ELR (cell line): ENCODE data around the gene MSH4.
"Not testable (repeated sequence)": the region's sequence is repeated elsewhere in the genome, so short reads cannot be mapped to it uniquely, and the experiment has no call there.

ENCODE experiments used
- DNase-seq: peaks from one replicate; pipeline ENCODE4 v3.0.0-alpha.2; 2015; ENCODE audit warnings: low read depth

The MSH4 gene

DNA sequence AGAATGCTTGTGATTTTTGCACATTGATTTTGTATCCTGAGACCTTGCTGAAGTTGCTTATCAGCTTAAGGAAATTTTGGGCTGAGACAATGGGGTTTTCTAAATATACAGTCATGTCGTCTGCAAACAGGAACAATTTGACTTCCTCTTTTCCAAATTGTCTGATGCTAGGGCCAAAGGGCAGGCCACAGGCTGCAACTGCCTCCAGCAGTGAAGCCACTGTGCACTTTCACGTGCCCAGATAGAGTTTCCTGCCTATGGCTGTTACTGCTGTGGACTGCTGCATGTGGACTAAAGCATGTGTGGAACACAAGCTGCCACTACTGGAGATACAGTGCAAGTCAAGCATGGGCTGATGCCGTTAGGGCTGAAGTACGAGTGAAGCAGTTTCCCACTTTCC, 146.4 kb downstream of the MSH4 start:
- DNase-seq = not testable (repeated sequence)

DNA sequence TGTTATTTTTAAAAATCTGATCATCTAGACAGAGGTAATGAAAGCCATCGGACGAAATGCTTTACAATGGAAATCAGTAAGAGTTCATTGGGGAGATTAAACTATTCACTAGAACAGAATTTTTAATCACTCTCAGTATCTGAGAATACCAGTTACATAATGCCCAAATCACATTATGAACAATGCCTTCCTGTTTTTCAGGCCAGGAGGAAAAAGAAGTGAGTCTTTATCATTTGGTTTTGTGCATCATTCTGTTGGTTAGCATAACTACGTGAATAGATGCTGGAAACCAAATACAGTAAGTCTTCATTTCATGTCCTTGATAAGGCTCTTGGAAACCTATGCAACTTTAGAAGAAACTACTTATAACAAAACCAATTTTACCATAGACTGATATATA, 153.5 kb downstream of the MSH4 start:
- no peak for DNase-seq

DNA sequence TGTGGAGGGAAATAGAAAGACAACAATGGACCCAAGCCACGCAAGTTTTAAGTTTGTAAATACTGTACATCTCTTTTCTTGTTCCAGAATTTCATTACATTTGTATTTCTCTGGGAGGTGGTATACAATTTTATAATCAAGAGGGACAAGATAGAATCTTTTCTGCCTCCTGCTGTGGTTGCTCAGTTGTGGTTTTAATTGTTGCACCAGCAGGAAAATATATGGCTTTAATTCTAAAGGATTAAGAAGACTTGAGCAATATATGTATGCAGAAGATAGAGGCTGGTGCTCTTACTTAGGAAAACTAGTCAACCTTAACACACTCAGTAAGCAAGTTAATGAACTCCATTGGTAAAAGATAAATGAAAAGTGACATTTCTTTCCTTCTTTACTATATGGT, 155.3 kb downstream of the MSH4 start:
- no peak for DNase-seq

DNA sequence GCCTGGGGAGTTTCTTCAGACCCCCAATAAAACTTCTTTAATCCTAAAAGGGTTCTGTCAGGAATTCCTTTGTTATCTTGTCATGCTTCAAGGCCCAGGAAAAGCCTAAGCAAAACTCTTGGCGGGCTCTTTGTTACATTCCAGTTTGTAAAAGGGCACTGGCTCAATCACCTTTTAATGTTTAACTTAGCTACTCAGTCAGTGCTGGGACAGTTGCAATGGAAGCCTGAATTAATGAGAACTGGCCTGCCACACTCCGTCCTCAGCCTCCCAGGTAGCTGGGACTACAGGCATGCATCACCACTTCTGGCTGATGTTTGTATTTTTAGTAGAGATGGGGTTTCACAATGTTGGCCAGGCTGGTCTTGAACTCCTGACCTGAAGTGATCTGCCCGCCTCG, 156.8 kb downstream of the MSH4 start:
- no peak for DNase-seq

DNA sequence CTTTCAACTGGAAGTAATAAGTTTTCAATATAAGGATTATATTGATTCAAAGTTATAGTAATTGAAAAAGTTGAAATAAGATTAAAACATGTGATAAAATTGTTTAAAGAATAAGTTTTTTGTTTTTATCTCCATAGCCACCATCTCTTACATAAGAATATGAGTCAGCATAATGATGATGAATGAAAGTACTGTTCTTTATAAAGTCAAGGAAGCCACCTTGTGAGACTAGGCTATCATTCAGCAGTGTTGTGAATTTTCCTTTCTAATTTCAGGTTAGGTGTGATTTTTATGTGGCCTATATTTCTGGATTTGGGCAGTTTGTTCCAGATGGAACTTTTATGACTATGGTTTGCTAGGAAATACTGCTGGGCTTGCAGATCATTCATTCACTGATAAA, 157.9 kb downstream of the MSH4 start:
- peak; percentile 57 for DNase-seq
